CD4-positive, alpha-beta T cell (primary cell): Measurements from ENCODE around the gene SIAH1. TPM values are rescaled to one million over a fixed set of nuclear protein-coding genes. Genes with fewer than 3 reads are reported as not detected.

Source experiments
- ATAC-seq: fragments of 200-7000 bp; cut with Tn5 transposase; one replicate; pipeline ENCODE4 v1.10.0; 2022; ENCODE audit warnings: mild to moderate bottlenecking; ENCODE audit not compliant: poor library complexity
- CTCF ChIA-PET: fragments of 350-600 bp; sonication (Branson Sonifier 250); formaldehyde crosslinking; loops from one replicate; lab custom pipeline; 2021; ENCODE audit warnings: antibody characterized with exemption, inconsistent platforms; lab: Charles Lee
- POLR2A ChIA-PET: fragments of 350-600 bp; sonication (Branson Sonifier 250); formaldehyde crosslinking; loops from one replicate; lab custom pipeline; 2021; ENCODE audit warnings: antibody characterized with exemption, inconsistent platforms; lab: Charles Lee
- DNase-seq, 14 experiments: peaks; one replicate each; pipeline ENCODE4 v3.0.0-alpha.2; 2013 to 2020; ENCODE audit warnings: mixed read lengths in 2 of 14
- H3K27ac ChIP-seq, 2 donors: one replicate each; pipeline versions ENCODE4 v1.5.1 to v1.7.0; 2013; ENCODE audit warnings: low read length in 2 of 2, low read depth in 1 of 2, mild to moderate bottlenecking in 1 of 2
- H3K27me3 ChIP-seq, 2 experiments: 1 replicate in 1 of 2; 2 replicates in 1 of 2; pipeline versions ENCODE4 v1.6.1 to v1.7.0; 2013; ENCODE audit warnings: low read length in 2 of 2, control low read depth in 1 of 2, mild to moderate bottlenecking in 1 of 2, moderate library complexity in 1 of 2; ENCODE audit not compliant: insufficient read depth in 2 of 2, control insufficient read depth in 1 of 2
- H3K36me3 ChIP-seq: one replicate; pipeline ENCODE4 v1.6.1; 2013; ENCODE audit warnings: low read length, control low read depth; ENCODE audit not compliant: insufficient read depth
- H3K4me1 ChIP-seq: one replicate; pipeline ENCODE4 v1.6.1; 2013; ENCODE audit warnings: low read length, control low read depth; ENCODE audit not compliant: insufficient read depth
- H3K4me3 ChIP-seq: one replicate; pipeline ENCODE4 v1.5.1; 2013; ENCODE audit warnings: mild to moderate bottlenecking, low read length, moderate library complexity
- H3K9me3 ChIP-seq, 2 experiments: 1 replicate in 1 of 2; 2 replicates in 1 of 2; pipeline versions ENCODE4 v1.6.1 to v1.7.0; 2013; ENCODE audit warnings: low read length in 2 of 2, mild to moderate bottlenecking in 2 of 2, control low read depth in 1 of 2, moderate library complexity in 1 of 2; ENCODE audit not compliant: control insufficient read depth in 1 of 2, insufficient read depth in 1 of 2
- H3K27ac Mint-ChIP-seq: one replicate; pipeline ENCODE4 v1.8.0; 2020; ENCODE audit warnings: mixed read lengths
- H3K27me3 Mint-ChIP-seq: one replicate; pipeline ENCODE4 v1.8.0; 2021; ENCODE audit warnings: mixed read lengths
- H3K36me3 Mint-ChIP-seq: one replicate; pipeline ENCODE4 v1.8.0; 2021; ENCODE audit warnings: low read depth, mixed read lengths
- H3K4me1 Mint-ChIP-seq: one replicate; pipeline ENCODE4 v1.8.0; 2021; ENCODE audit warnings: low read depth, mixed read lengths
- H3K4me3 Mint-ChIP-seq: one replicate; pipeline ENCODE4 v1.8.0; 2020; ENCODE audit warnings: mild to moderate bottlenecking, mixed read lengths
- H3K9me3 Mint-ChIP-seq: one replicate; pipeline ENCODE4 v1.8.0; 2020; ENCODE audit warnings: mixed read lengths
- intact Hi-C, 2 experiments: fragments of 100-400 bp; cut with DNase I in 1 of 2; cut with micrococcal nuclease in 1 of 2; formaldehyde crosslinking; loops; one replicate each; pipeline versions ENCODE4 v1.15.1 to v1.9.0; 2023 to 2025; cut with DNase I, micrococcal nuclease
- total RNA-seq, 174 experiments: library from RNA in 2 of 174; stranded (reverse) in 2 of 174; gene quantifications; one replicate each; pipeline ENCODE4 v1.2.3 and lab custom pipeline; 2021 to 2026
- TF ChIP-seq, protein P1 (sequence below): fragments of 200-600 bp; IDR thresholded peaks from one replicate; pipeline ENCODE4 v1.8.0; 2022; ENCODE audit warnings: antibody characterized with exemption, mild to moderate bottlenecking

The SIAH1 gene
- total RNA-seq, 2 experiments from 2014 or later, result 40.9 to 43.0 TPM

DNA sequence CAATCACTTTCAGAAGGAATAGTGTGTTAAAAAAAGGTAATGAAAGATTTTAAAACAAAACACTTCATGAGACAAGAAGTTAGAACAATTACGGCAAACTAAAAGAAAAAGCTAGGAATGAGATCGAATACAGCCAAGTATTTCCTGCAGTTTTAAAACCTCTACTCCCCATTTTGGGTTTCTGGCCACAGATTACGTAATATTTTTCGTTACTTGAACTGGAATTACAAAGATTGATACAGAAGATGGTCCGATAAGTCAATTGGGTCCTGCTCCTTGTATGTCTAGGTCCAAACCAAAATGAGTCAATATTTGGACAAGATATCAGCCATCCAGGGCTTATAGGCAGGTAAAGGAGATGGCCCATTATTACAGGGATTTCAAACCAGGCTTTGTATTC is 52.2 kb downstream of the SIAH1 start:
- H3K9me3 ChIP-seq, result no peaks in the 10 kb centered on the region
- H3K27me3 ChIP-seq, result no peaks in the 10 kb centered on the region
- DNase-seq (no peak), ATAC-seq (no peak)
- peaks cover 32% of the 10 kb centered on the region for H3K36me3 ChIP-seq
- intact Hi-C loops, result no loop called here
- Mint-ChIP-seq H3K27ac (no peak overlapping the region), H3K36me3 (peaks cover 77% of the 10 kb centered on the region), H3K9me3 (no peaks in the 10 kb centered on the region), H3K4me1 (peaks cover 22% of the 10 kb centered on the region), H3K27me3 (no peaks in the 10 kb centered on the region), H3K4me3 (no peak overlapping the region)
- no peaks in the 10 kb centered on the region for H3K4me1 ChIP-seq
- no peak overlapping the region for H3K4me3 ChIP-seq
- POLR2A ChIA-PET, result no interaction called here
- TF ChIP-seq, protein P1, sequence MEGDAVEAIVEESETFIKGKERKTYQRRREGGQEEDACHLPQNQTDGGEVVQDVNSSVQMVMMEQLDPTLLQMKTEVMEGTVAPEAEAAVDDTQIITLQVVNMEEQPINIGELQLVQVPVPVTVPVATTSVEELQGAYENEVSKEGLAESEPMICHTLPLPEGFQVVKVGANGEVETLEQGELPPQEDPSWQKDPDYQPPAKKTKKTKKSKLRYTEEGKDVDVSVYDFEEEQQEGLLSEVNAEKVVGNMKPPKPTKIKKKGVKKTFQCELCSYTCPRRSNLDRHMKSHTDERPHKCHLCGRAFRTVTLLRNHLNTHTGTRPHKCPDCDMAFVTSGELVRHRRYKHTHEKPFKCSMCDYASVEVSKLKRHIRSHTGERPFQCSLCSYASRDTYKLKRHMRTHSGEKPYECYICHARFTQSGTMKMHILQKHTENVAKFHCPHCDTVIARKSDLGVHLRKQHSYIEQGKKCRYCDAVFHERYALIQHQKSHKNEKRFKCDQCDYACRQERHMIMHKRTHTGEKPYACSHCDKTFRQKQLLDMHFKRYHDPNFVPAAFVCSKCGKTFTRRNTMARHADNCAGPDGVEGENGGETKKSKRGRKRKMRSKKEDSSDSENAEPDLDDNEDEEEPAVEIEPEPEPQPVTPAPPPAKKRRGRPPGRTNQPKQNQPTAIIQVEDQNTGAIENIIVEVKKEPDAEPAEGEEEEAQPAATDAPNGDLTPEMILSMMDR, result no peak
- CTCF ChIA-PET, result no interaction called here
- H3K27ac ChIP-seq, result no peak overlapping the region

DNA sequence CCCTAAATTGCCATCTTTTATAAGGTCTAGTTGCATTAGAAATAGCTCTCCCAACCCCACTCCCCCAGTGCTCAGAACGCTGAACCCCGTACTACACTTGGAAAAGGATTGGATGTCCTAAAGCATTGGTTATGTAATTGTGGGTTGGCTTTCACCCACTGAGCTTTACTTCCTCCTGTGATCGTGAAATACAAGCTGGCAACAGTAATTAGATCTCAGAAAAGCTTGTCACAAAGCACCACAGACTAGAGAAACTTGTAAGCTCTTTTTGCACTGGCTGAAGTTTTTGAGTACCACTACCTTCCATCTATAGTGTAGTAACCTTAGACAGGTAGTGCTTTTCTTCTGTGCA is 54.4 kb downstream of the SIAH1 start:
- Mint-ChIP-seq H3K4me1 (peaks cover 32% of the 10 kb centered on the region), H3K27me3 (no peaks in the 10 kb centered on the region), H3K9me3 (no peaks in the 10 kb centered on the region), H3K27ac (peak overlapping the region; percentile 43), H3K36me3 (peaks cover 72% of the 10 kb centered on the region), H3K4me3 (no peak overlapping the region)
- DNase-seq, result no peak
- TF ChIP-seq, protein P1, result no peak
- intact Hi-C loops, result no loop called here
- Histone ChIP-seq H3K4me3 (no peak overlapping the region), H3K36me3 (peaks cover 32% of the 10 kb centered on the region), H3K27ac (no peak overlapping the region), H3K9me3 (no peaks in the 10 kb centered on the region), H3K4me1 (no peaks in the 10 kb centered on the region), H3K27me3 (no peaks in the 10 kb centered on the region)
- POLR2A ChIA-PET, result interaction anchor here (1.0 kb wide), 1 partner anchor 12 kb away, joined by 5 read pairs; no protein-coding TSS in a partner anchor
- ATAC-seq, result no peak
- CTCF ChIA-PET, result no interaction called here

DNA sequence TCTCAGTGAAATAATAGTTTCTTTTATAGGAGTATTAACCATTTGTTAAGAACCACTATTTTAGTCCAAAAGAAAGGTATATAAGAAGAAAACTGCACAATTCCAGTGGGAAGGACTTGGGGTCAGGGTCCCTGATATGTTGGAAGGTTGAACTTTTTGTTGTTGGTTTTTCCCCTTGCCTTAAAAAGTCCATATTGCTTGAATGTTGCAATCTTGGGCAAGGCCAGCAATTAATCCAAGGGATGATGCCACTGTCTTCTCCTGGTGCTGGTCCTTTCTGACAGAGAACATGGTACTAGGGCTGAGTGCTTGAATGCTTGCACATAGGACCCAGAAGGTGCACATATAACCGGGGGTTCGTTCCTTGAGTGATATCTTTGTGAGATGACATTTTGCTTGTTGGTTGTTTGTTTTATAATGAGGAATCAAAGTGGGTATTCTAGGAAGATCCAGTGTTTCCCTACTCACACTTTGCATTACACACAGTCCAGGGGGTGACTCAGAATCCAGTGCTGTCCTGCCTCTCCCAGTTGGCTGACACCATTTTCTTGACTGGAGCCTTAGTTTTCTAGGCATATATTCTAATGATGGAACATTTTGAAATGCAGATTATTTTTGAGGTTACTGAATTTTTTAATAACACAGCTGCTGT is 54.9 kb downstream of the SIAH1 start:
- ChIA-PET CTCF (no interaction called here), POLR2A (interaction anchor here (1.0 kb wide), 1 partner anchor 11 kb away, joined by 5 read pairs; no protein-coding TSS in a partner anchor)
- Mint-ChIP-seq H3K4me3 (no peak overlapping the region), H3K9me3 (no peaks in the 10 kb centered on the region), H3K36me3 (peaks cover 72% of the 10 kb centered on the region), H3K27me3 (no peaks in the 10 kb centered on the region), H3K27ac (peak overlapping the region; percentile 43), H3K4me1 (peaks cover 35% of the 10 kb centered on the region)
- Histone ChIP-seq H3K27ac (no peak overlapping the region), H3K9me3 (no peaks in the 10 kb centered on the region), H3K4me1 (no peaks in the 10 kb centered on the region), H3K36me3 (peaks cover 28% of the 10 kb centered on the region), H3K27me3 (no peaks in the 10 kb centered on the region), H3K4me3 (no peak overlapping the region)
- TF ChIP-seq, protein P1, result no peak
- DNase-seq (no peak), ATAC-seq (no peak)
- intact Hi-C loops, result no loop called here
